ENCODE results near the gene JAKMIP1. TPM values are rescaled to one million over a fixed set of nuclear protein-coding genes. Genes with fewer than 3 reads are reported as not detected.

JAKMIP1 gene
- total RNA-seq, 1 experiment from 2014 or later, result not detected

- TF ChIP-seq SIN3A (IDR thresholded peaks at IDR 0.05; ENCODE audit: borderline replicate concordance, insufficient read depth, low read depth, low read length) (no peak), POLR2AphosphoS5 (IDR thresholded peaks at IDR 0.05; ENCODE audit: low read depth, low read length) (no peak), TCF7L2 (IDR thresholded peaks at IDR 0.05; ENCODE audit: low read depth, low read length) (no peak), CTCF (IDR thresholded peaks at IDR 0.05) (no peak)
- TF ChIP-seq, protein P1, sequence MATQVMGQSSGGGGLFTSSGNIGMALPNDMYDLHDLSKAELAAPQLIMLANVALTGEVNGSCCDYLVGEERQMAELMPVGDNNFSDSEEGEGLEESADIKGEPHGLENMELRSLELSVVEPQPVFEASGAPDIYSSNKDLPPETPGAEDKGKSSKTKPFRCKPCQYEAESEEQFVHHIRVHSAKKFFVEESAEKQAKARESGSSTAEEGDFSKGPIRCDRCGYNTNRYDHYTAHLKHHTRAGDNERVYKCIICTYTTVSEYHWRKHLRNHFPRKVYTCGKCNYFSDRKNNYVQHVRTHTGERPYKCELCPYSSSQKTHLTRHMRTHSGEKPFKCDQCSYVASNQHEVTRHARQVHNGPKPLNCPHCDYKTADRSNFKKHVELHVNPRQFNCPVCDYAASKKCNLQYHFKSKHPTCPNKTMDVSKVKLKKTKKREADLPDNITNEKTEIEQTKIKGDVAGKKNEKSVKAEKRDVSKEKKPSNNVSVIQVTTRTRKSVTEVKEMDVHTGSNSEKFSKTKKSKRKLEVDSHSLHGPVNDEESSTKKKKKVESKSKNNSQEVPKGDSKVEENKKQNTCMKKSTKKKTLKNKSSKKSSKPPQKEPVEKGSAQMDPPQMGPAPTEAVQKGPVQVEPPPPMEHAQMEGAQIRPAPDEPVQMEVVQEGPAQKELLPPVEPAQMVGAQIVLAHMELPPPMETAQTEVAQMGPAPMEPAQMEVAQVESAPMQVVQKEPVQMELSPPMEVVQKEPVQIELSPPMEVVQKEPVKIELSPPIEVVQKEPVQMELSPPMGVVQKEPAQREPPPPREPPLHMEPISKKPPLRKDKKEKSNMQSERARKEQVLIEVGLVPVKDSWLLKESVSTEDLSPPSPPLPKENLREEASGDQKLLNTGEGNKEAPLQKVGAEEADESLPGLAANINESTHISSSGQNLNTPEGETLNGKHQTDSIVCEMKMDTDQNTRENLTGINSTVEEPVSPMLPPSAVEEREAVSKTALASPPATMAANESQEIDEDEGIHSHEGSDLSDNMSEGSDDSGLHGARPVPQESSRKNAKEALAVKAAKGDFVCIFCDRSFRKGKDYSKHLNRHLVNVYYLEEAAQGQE (IDR thresholded peaks at IDR 0.05; ENCODE audit: insufficient read depth in 1 of 2, low read depth in 2 of 2, low read length in 1 of 2), result no peak
- H3K4me1 ChIP-seq (ENCODE audit: control insufficient read depth, insufficient read depth, low read length), result no peaks in the 10 kb centered on the region
- H3K27ac ChIP-seq (ENCODE audit: low read length), result no peak overlapping the region
- CTCF ChIA-PET, result no interaction called here
- DNase-seq (ENCODE audit: low read depth, low spot score), result no peak
- H3K36me3 ChIP-seq (ENCODE audit: control insufficient read depth, insufficient read depth, low read length), result no peaks in the 10 kb centered on the region
- peaks cover 2% of the 10 kb centered on the region; the same call in 1 of the 2 replicates for H3K27me3 ChIP-seq (ENCODE audit: control insufficient read depth, insufficient read depth, low read length)
- intact Hi-C loops (cut with micrococcal nuclease; ENCODE audit: unreplicated experiment), result no loop called here
- no peak for ATAC-seq
- POLR2A ChIA-PET, result no interaction called here
- BruUV-seq (replicated peaks), result no TSS peak
- H3K9me3 ChIP-seq (ENCODE audit: control insufficient read depth, insufficient read depth, low read depth, low read length), result no peaks in the 10 kb centered on the region
- no peak overlapping the region for H3K4me3 ChIP-seq (ENCODE audit: low read depth in 2 of 2, low read length in 2 of 2)
- in situ Hi-C loops (cut with HindIII; ENCODE audit: low pct_unique_long_range_greater_than_20kb, low sequenced_read_pairs), result no loop called here
Observed at GRCh38 chr4:6160536-6160935, 39.8 kb downstream of the JAKMIP1 start.

- no peaks in the 10 kb centered on the region for H3K36me3 ChIP-seq (ENCODE audit: control insufficient read depth, insufficient read depth, low read length)
- ChIA-PET CTCF (no interaction called here), POLR2A (no interaction called here)
- no peak for DNase-seq (ENCODE audit: low read depth, low spot score)
- intact Hi-C loops (cut with micrococcal nuclease; ENCODE audit: unreplicated experiment), result no loop called here
- TF ChIP-seq SIN3A (IDR thresholded peaks at IDR 0.05; ENCODE audit: borderline replicate concordance, insufficient read depth, low read depth, low read length) (no peak), POLR2AphosphoS5 (IDR thresholded peaks at IDR 0.05; ENCODE audit: low read depth, low read length) (no peak), CTCF (IDR thresholded peaks at IDR 0.05) (no peak), TCF7L2 (IDR thresholded peaks at IDR 0.05; ENCODE audit: low read depth, low read length) (no peak)
- TF ChIP-seq, protein P1 (IDR thresholded peaks at IDR 0.05; ENCODE audit: insufficient read depth in 1 of 2, low read depth in 2 of 2, low read length in 1 of 2), result no peak
- no TSS peak for BruUV-seq (replicated peaks)
- H3K4me1 ChIP-seq (ENCODE audit: control insufficient read depth, insufficient read depth, low read length), result no peaks in the 10 kb centered on the region
- H3K27me3 ChIP-seq (ENCODE audit: control insufficient read depth, insufficient read depth, low read length), result peaks cover 2% of the 10 kb centered on the region; the same call in 1 of the 2 replicates
- in situ Hi-C loops (cut with HindIII; ENCODE audit: low pct_unique_long_range_greater_than_20kb, low sequenced_read_pairs), result no loop called here
- no peak for ATAC-seq
- no peaks in the 10 kb centered on the region for H3K9me3 ChIP-seq (ENCODE audit: control insufficient read depth, insufficient read depth, low read depth, low read length)
- H3K4me3 ChIP-seq (ENCODE audit: low read depth in 2 of 2, low read length in 2 of 2), result no peak overlapping the region
- H3K27ac ChIP-seq (ENCODE audit: low read length), result no peak overlapping the region
Observed at GRCh38 chr4:6157926-6158325, 42.4 kb downstream of the JAKMIP1 start.
